Endothelial cell of umbilical vein (primary cell): ENCODE results near the gene WDR26. TPM values are rescaled to one million over a fixed set of nuclear protein-coding genes. Genes with fewer than 3 reads are reported as not detected.

Experiments
- BruUV-seq: library from RNA; stranded (reverse); fragments of 400-500 nt; replicated peaks from 2 replicates; lab custom pipeline; 2021; lab: Mats Ljungman, UMichigan
- CTCF ChIA-PET: fragments of 300-600, 350-600 bp; sonication (Branson Sonifier 250); formaldehyde crosslinking; loops from one replicate; lab custom pipeline; 2021; ENCODE audit warnings: antibody characterized with exemption, inconsistent platforms; lab: Charles Lee
- POLR2A ChIA-PET: fragments of 300-600, 350-600 bp; sonication (Branson Sonifier 250); formaldehyde crosslinking; loops from one replicate; lab custom pipeline; 2021; ENCODE audit warnings: antibody characterized with exemption, inconsistent platforms; lab: Charles Lee
- DNase-seq: peaks from one replicate; pipeline ENCODE4 v3.0.0-alpha.2; 2011; ENCODE audit warnings: low read depth, low spot score
- FAIRE-seq: peaks from 2 replicates; lab custom pipeline; 2011; peaks lifted over from hg19 to GRCh38; lab: Jason Lieb, UNC
- H2AFZ ChIP-seq: 2 replicates; pipeline ENCODE4 v1.6.0; 2012; ENCODE audit warnings: low read depth, low read length, control low read depth, inconsistent platforms
- H3K27ac ChIP-seq: 2 replicates; pipeline ENCODE4 v1.5.1; 2011; ENCODE audit warnings: low read depth, mild to moderate bottlenecking, control low read depth, low read length, moderate library complexity; ENCODE audit not compliant: insufficient read depth
- H3K27me3 ChIP-seq, 2 experiments: 2 replicates each; pipeline versions ENCODE4 v1.6.0 to v1.6.1; 2011; ENCODE audit warnings: low read length in 2 of 2, mixed read lengths in 1 of 2; ENCODE audit not compliant: control insufficient read depth in 2 of 2, insufficient read depth in 2 of 2
- H3K36me3 ChIP-seq, 2 experiments: 2 replicates in 1 of 2; 3 replicates in 1 of 2; pipeline ENCODE4 v1.5.1; 2011; ENCODE audit warnings: low read length in 2 of 2, mild to moderate bottlenecking in 1 of 2, moderate library complexity in 1 of 2; ENCODE audit not compliant: control insufficient read depth in 2 of 2, insufficient read depth in 2 of 2; ENCODE audit errors: extremely low read depth in 1 of 2
- H3K4me1 ChIP-seq: 3 replicates; pipeline ENCODE4 v1.5.1; 2011; ENCODE audit warnings: mild to moderate bottlenecking, low read length; ENCODE audit not compliant: control insufficient read depth, insufficient read depth; ENCODE audit errors: extremely low read depth
- H3K4me2 ChIP-seq: 2 replicates; pipeline ENCODE4 v1.6.1; 2011; ENCODE audit warnings: low read length, control low read depth, mixed read lengths; ENCODE audit not compliant: insufficient read depth
- H3K4me3 ChIP-seq, 3 experiments: fragments of 200-600 bp in 1 of 3; sonication (generic), shearing (Covaris generic) in 1 of 3; replicated peaks in 1 of 3; 2 replicates each; pipeline ENCODE4 v1.5.1; 2011 to 2016; ENCODE audit warnings: control low read depth in 3 of 3, low read length in 3 of 3, mild to moderate bottlenecking in 2 of 3, inconsistent platforms in 1 of 3, low read depth in 1 of 3, moderate library complexity in 1 of 3; ENCODE audit not compliant: insufficient read depth in 1 of 3
- H3K79me2 ChIP-seq: 2 replicates; pipeline ENCODE4 v1.6.0; 2012; ENCODE audit warnings: low read length, inconsistent platforms; ENCODE audit not compliant: control insufficient read depth, insufficient read depth
- H3K9ac ChIP-seq: replicated peaks from 2 replicates; pipeline ENCODE3; 2011; ENCODE audit warnings: low read length, control low read depth; ENCODE audit not compliant: insufficient read depth; ENCODE audit errors: extremely low read depth
- H3K9me1 ChIP-seq: replicated peaks from 3 replicates; pipeline ENCODE4 v1.6.0; 2011; ENCODE audit warnings: mild to moderate bottlenecking, low read length; ENCODE audit not compliant: control insufficient read depth, insufficient read depth; ENCODE audit errors: extremely low read depth
- H3K9me3 ChIP-seq: replicated peaks from 2 replicates; pipeline ENCODE4 v1.5.1; 2012; ENCODE audit warnings: low read length, inconsistent platforms; ENCODE audit not compliant: control insufficient read depth, insufficient read depth
- H4K20me1 ChIP-seq: replicated peaks from 2 replicates; pipeline ENCODE3; 2011; ENCODE audit warnings: mild to moderate bottlenecking, low read length; ENCODE audit not compliant: control insufficient read depth, insufficient read depth; ENCODE audit errors: extremely low read depth
- CTCF ChIP-seq, 2 donors: IDR thresholded peaks; 1 replicate in 1 of 2; 2 replicates in 1 of 2; pipeline ENCODE4 v1.5.1; 2011; ENCODE audit warnings: low read length in 2 of 2, mild to moderate bottlenecking in 2 of 2, moderate library complexity in 2 of 2, control low read depth in 1 of 2, inconsistent platforms in 1 of 2, low read depth in 1 of 2; ENCODE audit not compliant: insufficient read depth in 1 of 2; ENCODE audit errors: extremely low read depth in 1 of 2
- EZH2 ChIP-seq: IDR thresholded peaks from 2 replicates; pipeline ENCODE4 v1.6.1; 2012; ENCODE audit warnings: borderline replicate concordance, low read depth, mild to moderate bottlenecking, moderate library complexity, low read length, inconsistent platforms; ENCODE audit not compliant: severe bottlenecking
- FOS ChIP-seq: IDR thresholded peaks from 2 replicates; pipeline ENCODE4 v1.6.1; 2011; ENCODE audit warnings: mild to moderate bottlenecking, low read length, moderate library complexity, borderline replicate concordance; ENCODE audit not compliant: insufficient read depth
- GATA2 ChIP-seq: IDR thresholded peaks from 2 replicates; pipeline ENCODE4 v1.7.0; 2011; ENCODE audit warnings: low read depth, mild to moderate bottlenecking, moderate library complexity, mixed read lengths, low read length; ENCODE audit not compliant: insufficient read length, insufficient read depth
- JUN ChIP-seq: IDR thresholded peaks from 2 replicates; pipeline ENCODE4 v1.6.1; 2011; ENCODE audit warnings: borderline replicate concordance, low read depth; ENCODE audit not compliant: insufficient read length, insufficient read depth
- MAX ChIP-seq: IDR thresholded peaks from 2 replicates; pipeline ENCODE4 v1.6.1; 2011; ENCODE audit not compliant: insufficient read depth, insufficient read length
- MYC ChIP-seq: IDR thresholded peaks from one replicate; pipeline ENCODE4 v1.6.1; 2011; ENCODE audit warnings: mild to moderate bottlenecking, low read depth, low read length
- POLR2A ChIP-seq: IDR thresholded peaks from 2 replicates; pipeline ENCODE4 v1.6.1; 2012; ENCODE audit warnings: low read depth, mild to moderate bottlenecking, control low read depth, low read length
- POLR2AphosphoS5 ChIP-seq: IDR thresholded peaks from 2 replicates; pipeline ENCODE4 v1.6.1; 2012; ENCODE audit warnings: low read depth, mild to moderate bottlenecking, control low read depth, low read length, moderate library complexity; ENCODE audit not compliant: insufficient read depth
- dilution Hi-C: fragments of 300-500 bp; cut with MboI; formaldehyde crosslinking; loops from one replicate; pipeline ENCODE4 v1.15.0; 2019; ENCODE audit warnings: low sequenced_read_pairs; ENCODE audit not compliant: extremely low pct_ligation_motif_present
- intact Hi-C: fragments of 100-400 bp; cut with micrococcal nuclease; formaldehyde crosslinking; loops from one replicate; pipeline ENCODE4 v1.10.0; 2022
- polyA plus RNA-seq, 4 experiments: library from polyadenylated mRNA; depleted of rRNA in 3 of 4; stranded (reverse) in 3 of 4; unstranded in 1 of 4; fragments of >200 nt; gene quantifications; 2 replicates each; pipeline versions ENCODE4 v1.2.1 to v1.2.3, GENCODE V29; 2011 to 2012; ENCODE audit warnings: missing spikeins in 1 of 4
- total RNA-seq: library from RNA; stranded (reverse); gene quantifications from 2 replicates; pipeline ENCODE4 v1.2.3, GENCODE V29; 2021

Gene WDR26
- total and polyA plus RNA-seq, 2 donors (not counting 3 experiments of a cell fraction or from before 2014, with no cell fraction given): 26.7 to 92.4 TPM

GRCh38 chr1:224459966-224460365 is 25.4 kb upstream of the WDR26 start:
- dilution Hi-C loops (no loop called here), intact Hi-C loops (loop anchor here (5.0 kb wide), 1 partner anchor 103 kb away; the partner anchor contains the start of gene CNIH4)
- DNase-seq (no peak), FAIRE-seq (no peak)
- Histone ChIP-seq H3K9me1 (no peaks in the 10 kb centered on the region), H3K27ac (no peak overlapping the region), H3K4me3 (no peak overlapping the region), H2AFZ (no peak overlapping the region), H3K79me2 (no peaks in the 10 kb centered on the region), H4K20me1 (no peaks in the 10 kb centered on the region), H3K36me3 (no peaks in the 10 kb centered on the region), H3K9ac (no peak overlapping the region), H3K4me2 (no peak overlapping the region), H3K27me3 (no peaks in the 10 kb centered on the region), H3K9me3 (no peaks in the 10 kb centered on the region), H3K4me1 (peaks cover 21% of the 10 kb centered on the region)
- TF ChIP-seq MAX: no peak
- TF ChIP-seq MYC: no peak
- TF ChIP-seq GATA2: no peak
- TF ChIP-seq POLR2AphosphoS5: no peak
- TF ChIP-seq EZH2: no peak
- TF ChIP-seq JUN: no peak
- TF ChIP-seq FOS: no peak
- TF ChIP-seq CTCF (IDR thresholded peaks at IDR 0.05; ENCODE audit: extremely low read depth in 1 of 2, insufficient read depth in 1 of 2, low read depth in 1 of 2, low read length in 2 of 2): no peak
- no peak for TF ChIP-seq POLR2A
- POLR2A ChIA-PET: interaction anchor here (0.7 kb wide), 1 partner anchor 273 kb away, joined by 3 read pairs; no protein-coding TSS in a partner anchor
- CTCF ChIA-PET: interaction anchor here (1.0 to 2.2 kb wide), 5 partner anchors 28 to 903 kb away, joined by 3 to 8 read pairs (median 5); no protein-coding TSS in a partner anchor
- no TSS peak for BruUV-seq
